HEK293 (cell line): ENCODE data around the gene RPS6KA1.

Experiments used
- CTCF ChIA-PET: fragments of 350-600 bp; formaldehyde crosslinking; extraction: SDS; loops from one replicate; lab custom pipeline; 2021; ENCODE audit warnings: antibody characterized with exemption; lab: Yijun Ruan, JAX
- POLR2A ChIA-PET: fragments of 300-600 bp; formaldehyde crosslinking; extraction: SDS; loops from one replicate; lab custom pipeline; 2020; ENCODE audit warnings: antibody characterized with exemption, inconsistent platforms; lab: Yijun Ruan, JAX
- H3K27ac ChIP-seq: fragments of 200-500 bp; sonication (Bioruptor generic); 2 replicates; pipeline ENCODE4 v1.5.1; 2014; ENCODE audit warnings: low read depth, low read length, control low read depth, inconsistent platforms; ENCODE audit errors: extremely low read depth
- H3K36me3 ChIP-seq, 2 experiments: fragments of 200-500 bp in 1 of 2; sonication (Bioruptor generic) in 1 of 2; 1 replicate in 1 of 2; 2 replicates in 1 of 2; pipeline ENCODE4 v1.5.1; 2014 to 2017; ENCODE audit warnings: inconsistent platforms in 2 of 2, low read length in 2 of 2; ENCODE audit not compliant: control insufficient read depth in 2 of 2, insufficient read depth in 1 of 2
- H3K4me1 ChIP-seq: fragments of 200-500 bp; sonication (Bioruptor generic); 2 replicates; pipeline ENCODE4 v1.5.1; 2014; ENCODE audit warnings: mild to moderate bottlenecking, low read length, inconsistent platforms; ENCODE audit not compliant: control insufficient read depth, insufficient read depth
- H3K4me3 ChIP-seq: 2 replicates; pipeline ENCODE4 v1.5.1; 2011; ENCODE audit warnings: low read depth, mild to moderate bottlenecking, control low read depth, low read length, moderate library complexity
- H3K9me3 ChIP-seq: fragments of 200-500 bp; sonication (Bioruptor generic); 2 replicates; pipeline ENCODE4 v1.5.1; 2014; ENCODE audit warnings: low read depth, low read length, inconsistent platforms; ENCODE audit not compliant: control insufficient read depth, insufficient read depth
- AEBP2 ChIP-seq: fragments of 450-650 bp; formaldehyde crosslinking; IDR thresholded peaks from 2 replicates; pipeline ENCODE4 v1.5.1; 2016; ENCODE audit warnings: missing biosample characterization, missing genetic modification characterization, borderline replicate concordance
- FEZF1 ChIP-seq: fragments of 450-650 bp; formaldehyde crosslinking; IDR thresholded peaks from 2 replicates; pipeline ENCODE4 v1.5.1; 2016; ENCODE audit warnings: missing biosample characterization, missing genetic modification characterization
- GFI1B ChIP-seq: fragments of 450-650 bp; formaldehyde crosslinking; IDR thresholded peaks from 2 replicates; pipeline ENCODE4 v1.5.1; 2016; ENCODE audit warnings: missing biosample characterization, missing genetic modification characterization
- GLI2 ChIP-seq: fragments of 450-650 bp; formaldehyde crosslinking; IDR thresholded peaks from 2 replicates; pipeline ENCODE4; 2017; ENCODE audit warnings: missing biosample characterization, missing genetic modification characterization, low read depth, borderline replicate concordance
- HOXA7 ChIP-seq: sonication (generic); formaldehyde crosslinking; IDR thresholded peaks from 2 replicates; pipeline ENCODE4 v1.8.1; 2022; ENCODE audit warnings: missing genetic modification reagents, borderline replicate concordance
- KLF1 ChIP-seq: fragments of 450-650 bp; formaldehyde crosslinking; IDR thresholded peaks from 2 replicates; pipeline ENCODE4 v1.5.1; 2016; ENCODE audit warnings: missing biosample characterization, missing genetic modification characterization
- KLF10 ChIP-seq: fragments of 450-650 bp; IDR thresholded peaks from 2 replicates; pipeline ENCODE4 v1.5.1; 2018; ENCODE audit warnings: missing biosample characterization, mild to moderate bottlenecking, missing genetic modification characterization
- KLF7 ChIP-seq: fragments of 450-650 bp; formaldehyde crosslinking; IDR thresholded peaks from 2 replicates; pipeline ENCODE4 v1.5.1; 2016; ENCODE audit warnings: missing biosample characterization, missing genetic modification characterization, borderline replicate concordance
- KLF8 ChIP-seq: fragments of 450-650 bp; formaldehyde crosslinking; IDR thresholded peaks from 2 replicates; pipeline ENCODE4 v1.5.1; 2016; ENCODE audit warnings: missing biosample characterization, missing genetic modification characterization
- MEIS1 ChIP-seq: sonication (generic); formaldehyde crosslinking; IDR thresholded peaks from 2 replicates; pipeline ENCODE4 v1.8.1; 2022; ENCODE audit warnings: missing genetic modification reagents, mild to moderate bottlenecking, borderline replicate concordance
- OSR2 ChIP-seq: fragments of 450-650 bp; formaldehyde crosslinking; IDR thresholded peaks from 2 replicates; pipeline ENCODE4 v1.5.1; 2016; ENCODE audit warnings: missing biosample characterization, missing genetic modification characterization
- RBAK ChIP-seq: fragments of 450-650 bp; formaldehyde crosslinking; IDR thresholded peaks from 2 replicates; pipeline ENCODE4 v1.5.1; 2016; ENCODE audit warnings: missing biosample characterization, missing genetic modification characterization
- YY2 ChIP-seq: fragments of 450-650 bp; formaldehyde crosslinking; IDR thresholded peaks from 2 replicates; pipeline ENCODE4 v1.5.1; 2016; ENCODE audit warnings: missing biosample characterization, missing genetic modification characterization
- ZFP41 ChIP-seq: fragments of 450-650 bp; formaldehyde crosslinking; IDR thresholded peaks from 2 replicates; pipeline ENCODE4 v1.5.1; 2016; ENCODE audit warnings: missing biosample characterization, missing genetic modification characterization, borderline replicate concordance
- ZNF112 ChIP-seq: fragments of 450-650 bp; formaldehyde crosslinking; IDR thresholded peaks from 2 replicates; pipeline ENCODE4 v1.5.0; 2017; ENCODE audit warnings: missing biosample characterization, missing genetic modification characterization
- ZNF138 ChIP-seq: fragments of 450-650 bp; formaldehyde crosslinking; IDR thresholded peaks from 2 replicates; pipeline ENCODE4 v1.5.1; 2016; ENCODE audit warnings: missing biosample characterization, missing genetic modification characterization, borderline replicate concordance
- ZNF174 ChIP-seq: fragments of 450-650 bp; formaldehyde crosslinking; IDR thresholded peaks from 2 replicates; pipeline ENCODE4 v1.5.0; 2017; ENCODE audit warnings: missing biosample characterization, mild to moderate bottlenecking, missing genetic modification characterization
- ZNF292 ChIP-seq: fragments of 450-650 bp; formaldehyde crosslinking; IDR thresholded peaks from 2 replicates; pipeline ENCODE4 v1.5.1; 2016; ENCODE audit warnings: low read depth, missing biosample characterization, missing genetic modification characterization, borderline replicate concordance
- ZNF366 ChIP-seq: fragments of 450-650 bp; formaldehyde crosslinking; conservative IDR thresholded peaks from 2 replicates; pipeline ENCODE4 v1.5.1; 2016; ENCODE audit warnings: missing biosample characterization, missing genetic modification characterization
- ZNF501 ChIP-seq: fragments of 450-650 bp; formaldehyde crosslinking; IDR thresholded peaks from 2 replicates; pipeline ENCODE4 v1.5.1; 2016; ENCODE audit warnings: missing biosample characterization, missing genetic modification characterization
- ZNF548 ChIP-seq: fragments of 450-650 bp; formaldehyde crosslinking; IDR thresholded peaks from 2 replicates; pipeline ENCODE4 v1.5.1; 2016; ENCODE audit warnings: missing biosample characterization, missing genetic modification characterization
- ZNF560 ChIP-seq: fragments of 450-650 bp; formaldehyde crosslinking; IDR thresholded peaks from 2 replicates; pipeline ENCODE4 v1.5.1; 2017; ENCODE audit warnings: missing biosample characterization, missing genetic modification characterization, borderline replicate concordance
- ZNF561 ChIP-seq: fragments of 450-650 bp; IDR thresholded peaks from 2 replicates; pipeline ENCODE4 v1.5.1; 2018; ENCODE audit warnings: missing biosample characterization, missing genetic modification characterization, borderline replicate concordance
- ZNF600 ChIP-seq: fragments of 450-650 bp; formaldehyde crosslinking; IDR thresholded peaks from 2 replicates; pipeline ENCODE4 v1.5.1; 2016; ENCODE audit warnings: missing biosample characterization, missing genetic modification characterization
- ZNF626 ChIP-seq: fragments of 450-650 bp; sonication (Bioruptor Pico); formaldehyde crosslinking; IDR thresholded peaks from 2 replicates; pipeline ENCODE4 v1.5.1; 2018; ENCODE audit warnings: missing biosample characterization, missing genetic modification characterization, inconsistent platforms
- ZNF654 ChIP-seq: fragments of 450-650 bp; formaldehyde crosslinking; IDR thresholded peaks from 2 replicates; pipeline ENCODE4 v1.5.1; 2016; ENCODE audit warnings: low read depth, missing biosample characterization, missing genetic modification characterization
- ZNF777 ChIP-seq: fragments of 450-650 bp; formaldehyde crosslinking; IDR thresholded peaks from 2 replicates; pipeline ENCODE4 v1.5.1; 2017; ENCODE audit warnings: missing biosample characterization, missing genetic modification characterization, borderline replicate concordance
- TF ChIP-seq, protein P1 (sequence below): fragments of 450-650 bp; IDR thresholded peaks from 2 replicates; pipeline ENCODE4 v1.5.1; 2018; ENCODE audit warnings: missing biosample characterization, mild to moderate bottlenecking, missing genetic modification characterization
- TF ChIP-seq, protein P2 (sequence below): fragments of 450-650 bp; formaldehyde crosslinking; IDR thresholded peaks from 2 replicates; pipeline ENCODE4 v1.5.1; 2017; ENCODE audit warnings: missing biosample characterization, mild to moderate bottlenecking, missing genetic modification characterization, moderate library complexity
- TF ChIP-seq, protein P3 (sequence below): fragments of 450-650 bp; formaldehyde crosslinking; IDR thresholded peaks from 2 replicates; pipeline ENCODE4 v1.5.1; 2017; ENCODE audit warnings: missing biosample characterization, missing genetic modification characterization

The RPS6KA1 gene

DNA sequence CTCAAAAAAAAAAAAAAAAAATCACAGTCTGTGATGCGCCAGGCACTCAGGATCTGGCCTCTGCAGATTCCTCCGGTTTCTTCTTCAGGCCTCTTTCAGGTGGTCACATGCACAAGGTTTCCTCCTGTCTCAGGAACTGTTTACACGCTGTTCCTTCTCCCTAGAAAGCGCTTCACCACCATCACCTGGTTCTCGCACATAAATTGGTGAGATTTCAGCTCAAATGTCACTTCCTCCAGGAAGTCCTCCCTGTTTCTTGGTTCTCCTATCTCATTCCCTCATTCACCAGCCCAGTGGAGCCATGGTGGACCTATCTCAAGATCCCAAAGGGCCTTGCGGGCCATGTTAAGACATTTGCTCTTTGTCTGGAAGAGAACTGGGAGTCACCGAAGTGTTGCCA lies 30.7 kb upstream of the RPS6KA1 start:
- ChIA-PET POLR2A (no interaction called here), CTCF (interaction anchor here (0.9 to 2.4 kb wide), 3 partner anchors 9 to 24 kb away, joined by 3 to 22 read pairs (median 6); no protein-coding TSS in a partner anchor)
- H3K4me1 ChIP-seq, result no peaks in the 10 kb centered on the region

GRCh38 chr1:26500488-26501175 lies 28.9 kb upstream of the RPS6KA1 start:
- no peaks in the 10 kb centered on the region for H3K36me3 ChIP-seq
- H3K9me3 ChIP-seq, result no peaks in the 10 kb centered on the region
- ChIA-PET POLR2A (interaction anchor here (0.5 to 2.7 kb wide), 17 partner anchors 11 to 390 kb away, joined by 3 to 24 read pairs (median 5); partner anchors contain the start of genes DHDDS, GPN2, HMGN2 and RPS6KA1), CTCF (interaction anchor here (0.6 to 2.9 kb wide), 25 partner anchors 9 to 812 kb away, joined by 3 to 22 read pairs (median 4); partner anchors contain the start of genes RPS6KA1 and ZNF593)
- no peaks in the 10 kb centered on the region for H3K4me1 ChIP-seq
- peak overlapping the region; percentile 74 for H3K4me3 ChIP-seq
- peak overlapping the region; percentile 81 for H3K27ac ChIP-seq
- no peak for TF ChIP-seq MEIS1
- TF ChIP-seq HOXA7, result no peak
- no peak; the same call in 1 of the 2 replicates for TF ChIP-seq FEZF1 (tag by site-specific recombination)
- peak; percentile 92 for TF ChIP-seq ZNF501 (tag by site-specific recombination)
- TF ChIP-seq, protein P1, sequence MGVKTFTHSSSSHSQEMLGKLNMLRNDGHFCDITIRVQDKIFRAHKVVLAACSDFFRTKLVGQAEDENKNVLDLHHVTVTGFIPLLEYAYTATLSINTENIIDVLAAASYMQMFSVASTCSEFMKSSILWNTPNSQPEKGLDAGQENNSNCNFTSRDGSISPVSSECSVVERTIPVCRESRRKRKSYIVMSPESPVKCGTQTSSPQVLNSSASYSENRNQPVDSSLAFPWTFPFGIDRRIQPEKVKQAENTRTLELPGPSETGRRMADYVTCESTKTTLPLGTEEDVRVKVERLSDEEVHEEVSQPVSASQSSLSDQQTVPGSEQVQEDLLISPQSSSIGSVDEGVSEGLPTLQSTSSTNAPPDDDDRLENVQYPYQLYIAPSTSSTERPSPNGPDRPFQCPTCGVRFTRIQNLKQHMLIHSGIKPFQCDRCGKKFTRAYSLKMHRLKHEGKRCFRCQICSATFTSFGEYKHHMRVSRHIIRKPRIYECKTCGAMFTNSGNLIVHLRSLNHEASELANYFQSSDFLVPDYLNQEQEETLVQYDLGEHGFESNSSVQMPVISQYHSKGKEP (tag by site-specific recombination), result no peak
- TF ChIP-seq ZNF600 (tag by site-specific recombination), result peak; percentile 98
- no peak for TF ChIP-seq ZFP41 (tag by site-specific recombination)
- no peak for TF ChIP-seq YY2 (tag by site-specific recombination)
- TF ChIP-seq, protein P2, sequence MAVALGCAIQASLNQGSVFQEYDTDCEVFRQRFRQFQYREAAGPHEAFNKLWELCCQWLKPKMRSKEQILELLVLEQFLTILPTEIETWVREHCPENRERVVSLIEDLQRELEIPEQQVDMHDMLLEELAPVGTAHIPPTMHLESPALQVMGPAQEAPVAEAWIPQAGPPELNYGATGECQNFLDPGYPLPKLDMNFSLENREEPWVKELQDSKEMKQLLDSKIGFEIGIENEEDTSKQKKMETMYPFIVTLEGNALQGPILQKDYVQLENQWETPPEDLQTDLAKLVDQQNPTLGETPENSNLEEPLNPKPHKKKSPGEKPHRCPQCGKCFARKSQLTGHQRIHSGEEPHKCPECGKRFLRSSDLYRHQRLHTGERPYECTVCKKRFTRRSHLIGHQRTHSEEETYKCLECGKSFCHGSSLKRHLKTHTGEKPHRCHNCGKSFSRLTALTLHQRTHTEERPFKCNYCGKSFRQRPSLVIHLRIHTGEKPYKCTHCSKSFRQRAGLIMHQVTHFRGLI, result peak; percentile 84; the same call in 1 of the 2 replicates
- TF ChIP-seq ZNF548, result no peak
- TF ChIP-seq KLF10 (tag by site-specific recombination), result peak; percentile 35
- no peak for TF ChIP-seq ZNF292 (tag by site-specific recombination)
- TF ChIP-seq ZNF561 (tag by site-specific recombination), result peak; percentile 81; the same call in 1 of the 2 replicates
- no peak for TF ChIP-seq GLI2 (tag by site-specific recombination)
- no peak for TF ChIP-seq OSR2 (tag by site-specific recombination)
- no peak for TF ChIP-seq ZNF112 (tag by site-specific recombination)
- no peak for TF ChIP-seq GFI1B
- peak; percentile 82 for TF ChIP-seq KLF1 (tag by site-specific recombination)
- TF ChIP-seq ZNF654 (tag by site-specific recombination), result no peak
- no peak for TF ChIP-seq ZNF138 (tag by site-specific recombination)
- TF ChIP-seq ZNF174, result no peak
- no peak for TF ChIP-seq AEBP2 (tag by site-specific recombination)
- TF ChIP-seq, protein P3, sequence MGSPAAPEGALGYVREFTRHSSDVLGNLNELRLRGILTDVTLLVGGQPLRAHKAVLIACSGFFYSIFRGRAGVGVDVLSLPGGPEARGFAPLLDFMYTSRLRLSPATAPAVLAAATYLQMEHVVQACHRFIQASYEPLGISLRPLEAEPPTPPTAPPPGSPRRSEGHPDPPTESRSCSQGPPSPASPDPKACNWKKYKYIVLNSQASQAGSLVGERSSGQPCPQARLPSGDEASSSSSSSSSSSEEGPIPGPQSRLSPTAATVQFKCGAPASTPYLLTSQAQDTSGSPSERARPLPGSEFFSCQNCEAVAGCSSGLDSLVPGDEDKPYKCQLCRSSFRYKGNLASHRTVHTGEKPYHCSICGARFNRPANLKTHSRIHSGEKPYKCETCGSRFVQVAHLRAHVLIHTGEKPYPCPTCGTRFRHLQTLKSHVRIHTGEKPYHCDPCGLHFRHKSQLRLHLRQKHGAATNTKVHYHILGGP (tag by site-specific recombination), result peak; percentile 91
- TF ChIP-seq KLF8 (tag by site-specific recombination), result peak; percentile 93
- no peak for TF ChIP-seq ZNF560 (tag by site-specific recombination)
- no peak for TF ChIP-seq RBAK (tag by site-specific recombination)
- TF ChIP-seq ZNF777 (tag by site-specific recombination), result peak; percentile 65; the same call in 1 of the 2 replicates
- no peak for TF ChIP-seq ZNF626 (tag by site-specific recombination)

More for the DNA sequence above, 30.7 kb upstream of the RPS6KA1 start:
- no peak overlapping the region for H3K27ac ChIP-seq
- no peaks in the 10 kb centered on the region for H3K9me3 ChIP-seq
- H3K36me3 ChIP-seq, result no peaks in the 10 kb centered on the region
- TF ChIP-seq KLF7 (tag by site-specific recombination) (no peak), ZNF366 (tag by site-specific recombination) (peak; percentile 28; the same call in 1 of the 2 replicates)
- H3K4me3 ChIP-seq, result no peak overlapping the region
